GM12891 (cell line): Measurements from ENCODE around the gene ABAT.
"Not testable (repeated sequence)": the region's sequence is repeated elsewhere in the genome, so short reads cannot be mapped to it uniquely, and the experiment has no call there.

Experiments used
- DNase-seq: peaks from one replicate; pipeline ENCODE4 v3.0.0; 2011; ENCODE audit warnings: low spot score; ENCODE audit not compliant: insufficient read length
- FAIRE-seq: peaks from 2 replicates; lab custom pipeline; 2011; peaks lifted over from hg19 to GRCh38; lab: Jason Lieb, UNC
- PAX5 ChIP-seq: IDR thresholded peaks from 2 replicates; pipeline ENCODE4 v1.6.1; 2011; ENCODE audit warnings: low read length, moderate library complexity, mild to moderate bottlenecking; ENCODE audit not compliant: insufficient read depth, severe bottlenecking
- POLR2A ChIP-seq: IDR thresholded peaks from 2 replicates; pipeline ENCODE4 v1.6.1; 2011; ENCODE audit warnings: low read depth, low read length, control low read depth
- POLR2AphosphoS5 ChIP-seq: IDR thresholded peaks from 2 replicates; pipeline ENCODE4 v1.6.1; 2011; ENCODE audit warnings: low read depth, low read length, control low read depth
- POU2F2 ChIP-seq: IDR thresholded peaks from 2 replicates; pipeline ENCODE4 v1.6.1; 2011; ENCODE audit warnings: low read depth, mild to moderate bottlenecking, control low read depth, low read length, moderate library complexity
- SPI1 ChIP-seq: IDR thresholded peaks from 2 replicates; pipeline ENCODE4 v1.6.1; 2011; ENCODE audit warnings: low read depth, low read length, control low read depth
- TAF1 ChIP-seq: IDR thresholded peaks from 2 replicates; pipeline ENCODE4 v1.6.1; 2011; ENCODE audit warnings: low read depth, low read length, control low read depth

The ABAT gene

GRCh38 chr16:8694795-8695728, 20.6 kb downstream of the ABAT start:
- FAIRE-seq (no peak), DNase-seq (no peak)
- TF ChIP-seq POLR2A (no peak), PAX5 (no peak), POLR2AphosphoS5 (no peak), TAF1 (no peak), SPI1 (no peak), POU2F2 (no peak)

GRCh38 chr16:8696880-8697279, 22.5 kb downstream of the ABAT start:
- no peak for FAIRE-seq
- no peak for TF ChIP-seq POLR2A
- TF ChIP-seq POU2F2 = no peak
- TF ChIP-seq POLR2AphosphoS5 = no peak
- TF ChIP-seq SPI1 = no peak
- TF ChIP-seq PAX5 = no peak
- TF ChIP-seq TAF1 = no peak
- no peak for DNase-seq

- TF ChIP-seq SPI1 (no peak), POLR2AphosphoS5 (no peak), TAF1 (no peak), POU2F2 (no peak), POLR2A (no peak), PAX5 (no peak)
- DNase-seq = no peak
- FAIRE-seq = no peak
These were observed 23.5 kb downstream of the ABAT start for GRCh38 chr16:8697965-8698364.

- no peak for DNase-seq
- FAIRE-seq = no peak
- TF ChIP-seq TAF1 = no peak
- TF ChIP-seq PAX5 = no peak
- no peak for TF ChIP-seq POU2F2
- TF ChIP-seq SPI1 = no peak
- no peak for TF ChIP-seq POLR2A
- no peak for TF ChIP-seq POLR2AphosphoS5
These were observed 29.3 kb downstream of the ABAT start for GRCh38 chr16:8703693-8704092.

- DNase-seq = no peak
- TF ChIP-seq PAX5 (no peak), POU2F2 (no peak), SPI1 (no peak), POLR2A (no peak), TAF1 (no peak), POLR2AphosphoS5 (no peak)
- FAIRE-seq = no peak
These were observed 29.7 kb downstream of the ABAT start for GRCh38 chr16:8704098-8704497.

- DNase-seq = not testable (repeated sequence)
- peak; percentile 26 for FAIRE-seq
These were observed 30.8 kb downstream of the ABAT start for GRCh38 chr16:8705100-8705822.

- no peak for FAIRE-seq
- no peak for TF ChIP-seq POU2F2
- no peak for TF ChIP-seq POLR2A
- TF ChIP-seq PAX5 = no peak
- no peak for TF ChIP-seq POLR2AphosphoS5
- no peak for TF ChIP-seq SPI1
- no peak for TF ChIP-seq TAF1
- no peak for DNase-seq
These were observed 34.1 kb downstream of the ABAT start for GRCh38 chr16:8708536-8708935.

- no peak for DNase-seq
- TF ChIP-seq POU2F2 = no peak
- TF ChIP-seq SPI1 = no peak
- TF ChIP-seq PAX5 = no peak
- TF ChIP-seq POLR2AphosphoS5 = no peak
- TF ChIP-seq POLR2A = no peak
- no peak for TF ChIP-seq TAF1
- no peak for FAIRE-seq
These were observed 38.4 kb downstream of the ABAT start for GRCh38 chr16:8712589-8713361.

GRCh38 chr16:8713635-8714172, 39.3 kb downstream of the ABAT start:
- FAIRE-seq = no peak
- no peak for DNase-seq
- TF ChIP-seq POU2F2 (no peak), POLR2A (no peak), TAF1 (no peak), POLR2AphosphoS5 (no peak), PAX5 (no peak), SPI1 (no peak)
